Measurements from ENCODE around the gene CFAP97D2.
A peak's percentile ranks its signal among the peaks of the same experiment; 100 is the strongest.
"Not testable (repeated sequence)": the region's sequence is repeated elsewhere in the genome, so short reads cannot be mapped to it uniquely, and the experiment has no call there.

CFAP97D2 gene

DNA sequence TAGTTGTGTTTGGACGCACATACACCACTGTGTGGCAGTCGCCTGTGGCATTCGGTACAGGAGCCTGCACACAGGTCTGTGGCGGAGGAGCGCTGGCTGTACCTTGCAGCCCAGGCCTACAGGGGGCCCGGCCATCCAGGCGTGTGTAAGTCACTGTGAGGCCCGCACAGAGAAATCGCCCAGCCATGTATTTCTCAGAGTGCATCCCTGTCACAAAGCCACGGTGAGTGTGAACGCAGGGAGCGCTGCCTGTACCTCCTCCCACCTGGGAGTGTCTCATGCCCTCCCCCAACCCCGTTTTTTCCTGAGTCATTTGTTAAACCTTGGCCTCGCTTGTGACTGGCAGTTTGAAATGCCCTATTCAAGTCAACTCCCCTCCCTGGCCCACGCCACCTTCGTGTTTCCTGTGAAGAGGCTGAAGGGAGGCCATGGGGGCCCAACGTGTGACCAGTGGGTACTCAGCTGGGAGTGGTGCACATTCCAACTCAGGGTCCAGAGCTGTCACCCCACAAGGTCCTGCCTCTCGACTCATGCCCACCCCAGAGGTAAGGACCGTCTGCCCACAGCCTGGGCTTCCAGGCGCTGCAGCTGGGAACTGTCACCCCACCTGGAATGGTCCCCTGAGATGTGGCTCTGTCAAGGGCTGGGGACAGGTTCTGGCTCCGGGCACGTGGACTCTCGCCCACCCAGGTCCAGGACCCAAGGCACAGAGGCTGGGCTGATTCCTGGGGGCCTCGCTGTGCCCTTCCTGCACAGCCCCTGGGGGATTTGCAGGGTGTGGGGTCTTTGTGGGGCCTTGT is 35.1 kb upstream of the CFAP97D2 start:
- DNase-seq, result peak; percentile 80 to 88

- DNase-seq, result no peak
These were observed 34.3 kb upstream of the CFAP97D2 start for GRCh38 chr13:114144606-114145244.

DNA sequence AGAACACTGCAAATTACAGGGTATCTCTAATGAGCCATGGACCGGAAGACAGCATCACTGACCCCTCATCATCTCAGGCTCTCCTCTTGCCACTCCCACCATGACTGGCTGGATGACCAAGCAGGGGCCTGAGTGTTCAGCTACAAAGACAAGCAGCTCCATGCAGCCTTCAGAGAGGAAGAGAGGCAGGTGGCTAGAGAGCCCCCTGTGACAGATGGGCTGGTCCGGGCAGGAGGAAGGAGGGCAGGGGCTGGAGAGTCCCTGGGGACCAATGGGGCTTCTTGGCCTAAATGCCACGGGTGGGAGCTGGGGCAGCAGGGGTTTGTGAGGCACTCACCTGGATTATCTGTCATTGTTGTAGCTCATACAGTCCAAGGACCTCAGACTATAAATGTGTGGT is 33.8 kb upstream of the CFAP97D2 start:
- peak in 1 of 2 experiments; percentile 24 for DNase-seq

DNA sequence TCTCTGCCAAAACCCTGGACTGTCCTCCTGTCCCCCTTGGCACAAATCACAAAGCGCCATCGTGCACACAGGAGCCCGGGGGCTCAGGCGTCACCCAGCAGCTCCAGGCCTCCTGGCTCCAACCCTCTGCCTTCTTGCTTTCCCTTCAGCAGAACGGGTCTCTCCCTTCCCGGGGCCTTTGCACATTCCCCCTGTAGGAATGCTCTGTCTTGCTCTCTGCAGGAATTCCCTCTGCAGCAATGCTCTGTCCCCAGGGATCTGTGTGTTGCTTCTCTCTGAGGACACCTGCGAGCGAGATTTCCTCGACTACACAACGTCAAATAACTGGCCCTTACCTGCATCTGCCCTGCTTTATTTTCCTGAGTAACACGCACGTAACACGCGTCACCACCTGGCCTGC is 33.3 kb upstream of the CFAP97D2 start:
- no peak for DNase-seq

- no peak for DNase-seq
These were observed 32.9 kb upstream of the CFAP97D2 start for GRCh38 chr13:114146173-114146572.

DNA sequence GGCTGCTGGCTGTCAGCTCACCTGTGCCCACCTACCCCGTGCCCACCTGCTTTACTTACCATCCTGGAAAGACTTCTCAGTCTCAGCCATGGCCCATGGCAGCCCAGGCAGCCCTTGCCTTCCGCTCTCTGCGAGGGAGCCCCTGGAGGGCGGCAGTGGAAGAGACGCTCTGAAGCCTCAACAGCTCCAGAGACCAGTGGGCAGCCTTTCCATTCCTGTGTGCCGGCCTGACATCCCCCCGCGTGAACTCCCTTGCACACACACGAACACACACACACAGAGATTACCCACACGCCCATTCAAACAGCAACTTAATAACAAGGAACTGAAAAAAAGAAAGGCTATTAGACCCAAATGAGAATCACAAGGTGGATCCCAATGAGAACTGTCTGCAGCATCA is 32.4 kb upstream of the CFAP97D2 start:
- peak in 1 of 2 experiments; percentile 51 for DNase-seq

DNA sequence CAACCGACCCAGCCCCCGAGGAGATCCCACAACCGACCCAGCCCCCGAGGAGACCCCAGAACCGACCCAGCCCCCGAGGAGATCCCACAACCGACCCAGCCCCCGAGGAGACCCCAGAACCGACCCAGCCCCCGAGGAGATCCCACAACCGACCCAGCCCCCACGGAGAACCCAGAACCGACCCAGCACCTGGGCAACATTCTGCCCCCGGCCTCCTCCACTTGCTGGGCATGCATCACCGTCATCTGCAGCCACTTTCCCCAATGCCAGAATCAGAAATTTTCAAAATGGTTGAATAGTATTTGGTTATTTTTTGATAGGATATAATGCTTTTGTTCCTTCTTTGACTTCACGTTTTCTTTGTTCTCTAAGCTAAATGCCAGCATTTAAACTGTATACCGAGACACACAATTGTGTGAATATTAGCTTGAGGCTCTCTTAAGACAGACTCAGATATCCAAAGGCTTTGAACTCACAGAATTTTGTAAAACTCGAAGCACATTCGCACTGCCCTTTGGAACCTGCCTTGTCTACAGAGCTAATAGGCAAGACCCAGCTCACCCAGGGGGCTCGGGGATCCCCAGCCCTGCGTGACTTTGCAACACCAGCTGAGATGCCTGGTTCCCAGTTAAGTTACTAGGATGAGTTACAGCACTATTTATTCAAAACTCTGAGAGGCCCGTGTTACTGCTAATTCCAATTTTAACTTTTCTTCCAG is 31.1 kb upstream of the CFAP97D2 start:
- DNase-seq, result no peak

GRCh38 chr13:114148521-114148855 is 30.6 kb upstream of the CFAP97D2 start:
- DNase-seq, result no peak

DNA sequence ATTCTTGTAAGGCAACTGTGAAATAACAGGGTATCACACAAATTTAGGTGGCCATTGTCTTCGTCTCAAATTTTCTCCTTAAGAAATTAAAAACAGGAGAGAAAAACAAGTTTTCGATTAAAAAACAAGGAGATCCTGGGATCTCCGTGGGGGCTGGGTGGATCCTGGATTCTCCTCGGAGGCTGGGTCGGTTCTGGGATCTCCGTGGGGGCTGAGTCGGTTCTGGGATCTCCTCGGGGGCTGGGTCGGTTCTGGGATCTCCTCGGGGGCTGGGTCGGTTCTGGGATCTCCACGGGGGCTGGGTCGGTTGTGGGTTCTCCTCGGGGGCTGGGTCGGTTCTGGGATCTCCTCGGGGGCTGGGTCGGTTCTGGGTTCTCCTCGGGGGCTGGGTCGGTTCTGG is 30.2 kb upstream of the CFAP97D2 start:
- not testable (repeated sequence) for DNase-seq

- DNase-seq, result no peak
These were observed 29.0 kb upstream of the CFAP97D2 start for GRCh38 chr13:114149774-114150740.

DNA sequence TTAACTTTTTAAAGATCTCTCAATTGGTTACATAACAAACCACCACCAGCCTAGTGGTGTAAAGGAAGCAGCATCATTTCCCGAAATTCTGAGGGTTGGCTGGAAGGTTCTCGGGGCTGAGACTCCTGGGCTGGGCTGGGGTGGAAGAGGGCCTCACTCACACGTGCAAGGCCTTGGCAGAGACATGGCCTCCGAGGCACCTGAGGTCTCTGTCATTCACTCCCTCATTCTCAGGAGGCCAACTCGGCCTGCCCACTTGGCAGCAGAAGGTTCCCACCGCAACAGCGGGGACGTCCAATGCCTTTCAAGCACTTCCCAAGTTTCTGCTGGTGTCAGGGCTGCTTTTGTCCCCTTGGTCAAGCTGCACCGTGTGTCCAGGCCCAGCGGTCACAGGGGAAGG is 28.0 kb upstream of the CFAP97D2 start:
- peak in 1 of 2 experiments; percentile 31 for DNase-seq

- peak; percentile 87 to 94 for DNase-seq
These were observed 27.3 kb upstream of the CFAP97D2 start for GRCh38 chr13:114151565-114152284.

GRCh38 chr13:114152285-114152645 is 26.8 kb upstream of the CFAP97D2 start:
- DNase-seq, result no peak

- no peak for DNase-seq
These were observed 26.2 kb upstream of the CFAP97D2 start for GRCh38 chr13:114152831-114153371.

DNA sequence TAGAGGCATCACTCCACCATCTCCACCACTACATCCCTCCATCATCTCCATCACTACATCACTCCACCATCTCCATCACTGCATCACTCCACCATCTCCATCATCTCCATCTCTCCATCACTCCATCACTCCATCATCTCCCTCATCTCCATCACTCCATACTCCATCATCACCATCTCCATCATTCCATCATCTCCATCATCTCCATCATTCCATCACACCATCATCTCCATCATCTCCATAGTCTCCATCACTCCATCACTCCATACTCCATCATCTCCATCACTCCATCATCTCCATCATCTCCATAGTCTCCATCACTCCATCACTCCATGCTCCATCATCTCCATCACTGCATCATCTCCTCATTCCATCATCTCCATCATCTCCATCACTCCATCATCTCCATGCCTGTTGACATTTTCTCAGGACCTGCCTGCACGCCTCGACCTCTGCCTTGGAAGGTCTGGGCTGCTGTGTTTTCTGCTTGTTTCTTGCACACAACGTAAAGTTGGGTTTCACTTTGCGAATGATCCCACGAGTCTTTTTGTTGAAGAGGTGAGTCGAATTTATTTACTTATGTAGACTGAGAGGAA is 25.5 kb upstream of the CFAP97D2 start:
- DNase-seq, result no peak

GRCh38 chr13:114154476-114154875 is 24.6 kb upstream of the CFAP97D2 start:
- no peak for DNase-seq

- no peak for DNase-seq
These were observed 23.7 kb upstream of the CFAP97D2 start for GRCh38 chr13:114155320-114155719.

GRCh38 chr13:114155926-114156883 is 22.9 kb upstream of the CFAP97D2 start:
- DNase-seq, result no peak

DNA sequence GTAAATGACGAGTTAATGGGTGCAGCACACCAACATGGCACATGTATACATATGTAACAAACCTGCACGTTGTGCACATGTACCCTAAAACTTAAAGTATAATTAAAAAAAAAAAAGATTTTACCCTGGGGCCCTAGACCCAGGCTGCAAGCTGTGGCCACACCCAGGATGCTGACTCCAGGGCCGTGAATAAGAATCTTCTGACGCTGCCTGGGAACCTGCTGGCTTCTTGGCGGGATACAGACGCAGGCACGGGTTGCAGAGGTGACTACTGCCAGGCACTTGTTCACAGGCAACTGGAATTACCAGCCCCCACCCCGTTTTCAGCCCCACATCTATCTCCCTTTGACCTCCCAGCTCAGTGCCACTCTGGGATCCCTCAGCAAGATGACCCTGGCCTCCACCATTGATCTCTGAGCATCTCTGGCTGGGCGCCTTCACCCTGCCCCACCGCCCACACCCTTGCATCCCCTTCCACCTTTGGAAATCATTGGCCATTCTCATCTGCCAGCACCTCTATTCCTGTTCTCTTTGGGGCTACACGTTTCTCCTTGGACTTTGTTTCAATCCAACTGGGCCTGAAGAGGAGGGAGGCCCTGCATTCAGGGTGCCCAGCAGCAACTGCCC is 21.1 kb upstream of the CFAP97D2 start:
- DNase-seq, result no peak

All from SHP77 (cell line).